Superior temporal gyrus (tissue), 1 donor: ENCODE measurements around the gene ZNF630.
A peak's percentile ranks its signal among the peaks of the same experiment; 100 is the strongest.
"Not testable (repeated sequence)": the region's sequence is repeated elsewhere in the genome, so short reads cannot be mapped to it uniquely, and the experiment has no call there.

Experiments used
- DNase-seq: peaks from one replicate; pipeline ENCODE4 v3.0.0-alpha.2; 2016; ENCODE audit errors: extremely low spot score

The ZNF630 gene

GRCh38 chrX:48028091-48028490 is 43.3 kb downstream of the ZNF630 start:
- DNase-seq = no peak

DNA sequence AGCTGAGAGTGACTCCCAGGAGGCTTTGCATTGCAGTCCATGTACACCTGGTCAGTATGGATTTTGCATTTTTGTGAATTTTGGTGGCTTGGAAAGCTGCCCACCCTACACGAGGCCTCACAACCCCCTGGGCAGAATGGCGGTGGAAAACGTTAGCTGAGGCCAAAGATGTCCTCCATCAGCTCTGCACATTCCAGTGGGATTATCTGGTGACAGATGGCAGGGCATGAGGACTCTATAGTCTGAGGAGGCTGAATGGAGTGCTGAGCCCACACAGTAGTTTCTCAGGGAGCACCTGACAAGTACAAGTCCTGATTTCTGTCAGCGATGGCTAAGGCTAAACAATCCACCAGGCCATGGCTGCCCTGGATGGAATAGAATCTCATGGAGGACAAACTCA is 43.9 kb downstream of the ZNF630 start:
- DNase-seq = not testable (repeated sequence)

GRCh38 chrX:48025561-48025960 is 45.9 kb downstream of the ZNF630 start:
- DNase-seq = peak; percentile 87

- DNase-seq = no peak
Measured at GRCh38 chrX:48022738-48023137, 48.7 kb downstream of the ZNF630 start.

DNA sequence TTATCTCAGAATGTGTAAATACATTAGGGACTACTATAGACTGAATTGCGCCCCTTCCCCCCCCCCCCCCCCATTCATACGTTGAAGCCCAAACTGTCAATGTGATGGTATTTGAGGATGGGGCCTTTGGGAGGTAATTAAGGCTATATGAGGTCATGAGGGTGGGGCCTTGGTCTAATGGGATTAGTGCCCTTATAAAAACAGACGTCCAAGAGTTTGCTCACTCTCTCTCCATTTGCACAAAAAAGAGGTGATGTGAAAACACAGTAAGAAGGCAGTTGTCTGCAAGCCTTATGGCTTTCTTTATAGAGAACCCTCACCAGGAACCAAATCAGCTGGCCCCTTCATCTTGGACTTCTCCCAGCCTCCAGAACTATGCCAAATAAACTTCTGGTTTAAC is 49.3 kb downstream of the ZNF630 start:
- DNase-seq = no peak

DNA sequence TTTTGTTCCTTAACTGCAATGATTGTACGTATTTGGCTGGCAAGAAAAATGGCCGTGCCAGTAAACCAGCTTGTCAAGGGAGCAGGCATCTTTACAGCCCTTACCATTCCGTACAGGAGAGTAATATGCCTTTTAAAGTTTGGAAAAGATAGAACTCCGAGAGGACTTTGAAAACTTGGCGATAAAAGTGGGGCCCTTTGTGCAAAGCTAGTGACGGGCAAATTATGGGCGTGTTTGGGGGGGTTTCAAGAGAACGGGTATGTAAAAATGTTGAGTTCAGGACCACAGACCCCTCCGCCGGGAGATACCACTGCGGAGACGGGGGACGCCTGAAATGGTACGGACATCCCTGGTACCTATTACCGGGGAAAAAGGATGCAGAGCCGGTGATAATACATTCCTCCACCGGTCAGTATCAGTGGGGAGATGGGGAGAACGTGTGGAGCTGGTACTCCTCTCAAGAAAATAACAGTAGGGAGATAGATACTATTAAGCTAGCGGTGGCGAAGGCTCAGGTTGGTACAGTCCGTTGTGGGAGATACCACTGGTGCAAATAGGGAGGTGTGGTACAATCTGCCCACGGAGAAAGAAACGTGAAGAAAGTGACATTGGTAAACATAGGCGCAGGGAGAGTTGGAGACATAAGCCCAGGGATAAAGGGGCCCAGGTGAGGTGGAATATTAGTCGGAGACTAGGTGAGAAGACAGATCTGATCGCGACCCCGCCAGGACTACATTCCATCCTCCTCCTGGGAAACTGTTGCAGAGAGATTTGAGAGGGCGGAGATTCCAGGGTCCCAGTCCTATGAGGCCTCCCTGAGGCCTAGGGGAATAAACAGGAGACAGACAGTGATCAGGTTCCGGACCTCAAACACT is 50.2 kb downstream of the ZNF630 start:
- peak; percentile 80 for DNase-seq

DNA sequence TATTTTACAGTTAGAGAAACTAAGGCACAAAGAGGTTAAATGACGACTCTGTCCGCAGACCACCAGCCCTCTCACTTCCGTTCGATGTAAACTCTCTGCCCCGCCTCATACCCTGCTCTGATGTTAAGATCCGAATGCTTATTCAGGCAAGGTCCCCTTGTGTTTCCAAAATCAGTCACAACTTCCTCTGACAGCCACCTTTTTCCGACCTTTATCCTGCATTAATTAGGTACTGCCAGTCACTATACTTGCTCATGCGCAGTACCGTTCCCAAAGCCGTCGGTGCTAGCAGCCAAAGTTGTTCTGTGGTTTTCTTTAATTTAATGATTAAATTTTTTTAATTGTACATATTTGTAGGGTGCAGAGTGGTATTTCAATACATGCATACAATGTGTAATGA is 51.0 kb downstream of the ZNF630 start:
- DNase-seq = peak; percentile 10

- DNase-seq = not testable (repeated sequence)
Measured at GRCh38 chrX:48019892-48020291, 51.5 kb downstream of the ZNF630 start.

DNA sequence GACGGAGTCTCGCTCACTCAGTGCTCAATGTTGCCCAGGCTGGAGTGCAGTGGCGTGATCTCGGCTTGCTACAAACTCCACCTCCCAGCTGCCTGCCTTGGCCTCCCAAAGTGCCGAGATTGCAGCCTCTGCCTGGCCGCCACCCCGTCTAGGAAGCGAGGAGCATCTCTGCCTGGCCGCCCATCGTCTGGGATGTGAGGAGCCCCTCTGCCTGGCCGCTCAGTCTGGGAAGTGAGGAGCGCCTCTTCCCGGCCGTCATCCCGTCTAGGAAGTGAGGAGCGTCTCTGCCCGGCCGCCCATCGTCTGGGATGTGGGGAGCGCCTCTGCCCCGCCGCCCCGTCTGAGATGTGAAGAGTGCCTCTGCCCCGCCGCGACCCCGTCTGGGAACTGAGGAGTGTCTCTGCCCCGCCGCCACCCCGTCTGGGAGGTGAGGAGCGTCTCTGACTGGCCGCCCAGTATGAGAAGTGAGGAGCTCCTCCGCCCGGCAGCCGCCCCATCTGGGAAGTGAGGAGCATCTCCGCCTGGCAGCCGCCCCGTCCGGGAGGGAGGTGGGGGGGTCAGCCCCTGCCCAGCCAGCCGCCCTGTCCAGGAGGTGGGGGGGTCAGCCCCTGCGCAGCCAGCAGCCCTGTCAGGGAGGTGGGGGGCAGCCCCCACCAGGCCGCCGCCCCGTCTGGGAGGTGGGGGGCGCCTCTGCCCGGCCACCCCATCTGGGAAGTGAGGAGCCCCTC is 54.7 kb downstream of the ZNF630 start:
- DNase-seq = not testable (repeated sequence)

- DNase-seq = not testable (repeated sequence)
Measured at GRCh38 chrX:48009445-48009960, 61.9 kb downstream of the ZNF630 start.
